NCI-H524 treated with DMSO at 0.1 percent for 48 hours (cell line): ENCODE results near the gene HOGA1.
A peak's percentile ranks its signal among the peaks of the same experiment; 100 is the strongest.
"Not testable (repeated sequence)": the region's sequence is repeated elsewhere in the genome, so short reads cannot be mapped to it uniquely, and the experiment has no call there.

Experiments used
- DNase-seq: peaks from one replicate; lab custom pipeline; 2025; lab: John Stamatoyannopoulos, UW

HOGA1 gene

DNA sequence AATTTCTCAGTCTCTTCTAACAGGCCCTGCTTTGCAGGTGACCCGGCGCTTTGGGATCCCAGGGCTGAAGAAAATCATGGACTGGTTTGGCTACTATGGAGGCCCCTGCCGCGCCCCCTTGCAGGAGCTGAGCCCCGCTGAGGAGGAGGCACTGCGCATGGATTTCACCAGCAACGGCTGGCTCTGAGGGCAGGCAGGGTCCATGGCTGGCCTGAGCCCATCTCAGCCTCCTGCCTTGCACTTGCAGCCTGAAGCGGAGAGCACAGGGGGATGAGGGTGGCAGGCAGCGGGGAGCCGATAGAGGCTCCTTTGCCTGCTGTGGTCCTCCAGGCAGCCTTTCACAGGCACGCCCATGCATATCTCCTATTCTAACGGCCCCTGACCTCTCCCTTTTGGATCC, 27.3 kb downstream of the HOGA1 start:
- DNase-seq: no peak

DNA sequence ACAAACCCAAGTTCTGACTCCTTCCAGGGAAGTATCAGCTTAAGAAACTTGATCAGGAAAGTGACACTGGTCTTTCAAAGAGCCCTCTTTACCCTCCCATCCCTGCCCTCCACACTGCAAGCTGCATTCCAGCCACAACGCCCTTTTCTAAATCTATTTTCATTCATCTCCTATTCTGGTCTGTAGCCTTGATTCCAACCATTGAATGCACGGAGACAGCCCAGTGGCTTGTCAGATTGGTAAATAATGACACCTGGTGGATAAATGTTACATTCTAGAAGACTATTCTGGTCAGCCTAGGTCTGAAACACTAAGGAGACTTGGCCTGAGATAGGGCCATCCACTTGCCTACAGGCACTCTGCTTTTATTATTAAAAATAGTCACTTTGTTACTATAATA, 28.2 kb downstream of the HOGA1 start:
- no peak for DNase-seq

DNA sequence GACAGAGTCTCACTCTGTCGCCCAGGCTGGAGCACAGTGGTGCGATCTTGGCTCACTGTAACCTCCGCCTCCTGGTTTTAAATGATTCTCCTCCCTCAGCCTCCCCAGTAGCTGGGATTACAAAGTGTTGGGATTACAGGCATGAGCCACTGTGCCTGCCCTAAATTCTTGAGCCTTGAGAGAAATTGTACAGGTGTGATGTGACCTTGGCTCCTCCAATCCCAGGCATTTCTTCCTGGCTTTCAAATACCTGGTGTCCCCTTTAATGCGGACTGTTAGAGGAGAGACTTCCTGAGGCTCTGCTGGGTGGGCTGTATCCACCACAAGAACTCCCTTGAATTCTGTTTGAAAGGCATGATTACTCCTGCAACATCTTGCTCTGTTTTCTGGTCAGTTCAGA, 34.1 kb downstream of the HOGA1 start:
- DNase-seq: no peak

DNA sequence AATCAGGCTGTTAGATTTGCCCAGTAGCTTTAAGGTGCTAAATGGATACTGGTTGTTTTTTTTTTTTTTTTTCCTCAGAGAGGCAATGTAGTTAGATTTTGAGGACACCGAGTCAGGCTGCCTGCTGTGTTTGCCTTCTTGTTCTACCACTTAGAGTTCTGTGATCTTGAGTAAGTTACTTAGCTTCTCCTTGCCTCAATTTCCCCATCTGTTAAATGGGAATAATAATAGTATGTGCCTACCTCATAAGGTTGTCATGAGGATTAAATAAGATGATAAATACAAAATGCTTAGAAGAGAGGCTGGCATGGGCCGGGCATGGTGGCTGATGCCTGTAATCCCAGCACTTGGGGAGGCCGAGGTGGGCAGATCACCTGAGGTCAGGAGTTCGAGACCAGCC, 34.5 kb downstream of the HOGA1 start:
- DNase-seq: no peak

DNA sequence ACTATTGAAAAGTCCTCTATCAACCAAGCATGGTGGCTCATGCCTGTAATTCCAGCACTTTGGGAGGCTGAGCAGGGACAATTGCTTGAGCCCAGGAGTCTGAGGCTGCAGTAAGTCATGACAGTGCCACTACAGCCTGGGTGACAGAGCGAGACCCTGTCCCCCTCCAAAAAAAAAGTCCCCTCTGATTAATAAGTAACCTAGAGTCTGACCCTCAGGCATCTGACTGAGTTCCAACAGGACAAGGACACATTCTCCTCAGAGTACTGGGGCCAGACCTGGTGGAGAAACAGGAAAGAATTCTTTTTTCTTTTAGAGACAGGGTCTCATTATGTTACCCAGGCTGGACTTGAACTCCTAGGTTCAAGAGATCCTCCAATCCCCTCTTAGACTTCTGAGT, 39.1 kb downstream of the HOGA1 start:
- DNase-seq: no peak

DNA sequence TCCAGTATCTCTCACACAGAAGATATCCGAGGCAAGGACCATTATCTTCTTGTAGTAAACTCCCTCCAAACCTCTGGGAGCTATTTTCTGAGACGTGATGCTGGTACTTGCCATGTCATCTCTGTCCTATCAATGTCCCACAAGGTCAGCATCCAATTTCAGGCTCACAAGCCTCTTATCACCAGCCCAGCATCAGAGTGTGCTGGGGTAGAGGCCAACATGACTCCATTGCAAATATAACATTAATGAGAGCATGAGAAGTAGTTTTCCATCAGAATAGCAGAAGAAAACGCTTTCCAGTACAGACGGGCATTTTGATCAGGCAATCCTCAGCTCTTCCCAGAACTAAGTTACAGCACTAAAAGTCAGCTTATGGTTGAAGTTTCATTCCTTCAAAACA, 43.5 kb downstream of the HOGA1 start:
- no peak for DNase-seq

DNA sequence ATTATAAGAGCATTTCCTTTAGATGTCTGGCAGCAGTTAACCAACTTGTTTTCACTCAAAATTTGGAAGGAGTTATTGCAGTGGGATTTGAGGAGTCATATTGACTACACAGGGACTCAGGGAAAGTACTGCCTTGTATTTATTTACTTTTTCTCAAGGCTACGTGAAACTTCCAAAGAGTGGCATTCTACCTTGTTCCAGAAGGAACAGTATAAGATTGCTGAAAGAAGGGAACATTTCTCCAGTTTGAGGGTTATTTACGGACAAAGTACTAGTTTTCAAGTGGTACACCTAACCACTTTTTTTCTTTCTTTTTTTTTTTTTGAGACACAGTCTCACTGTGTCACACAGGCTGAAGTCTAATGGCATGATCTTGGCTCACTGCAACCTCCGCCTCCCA, 44.0 kb downstream of the HOGA1 start:
- DNase-seq: no peak

DNA sequence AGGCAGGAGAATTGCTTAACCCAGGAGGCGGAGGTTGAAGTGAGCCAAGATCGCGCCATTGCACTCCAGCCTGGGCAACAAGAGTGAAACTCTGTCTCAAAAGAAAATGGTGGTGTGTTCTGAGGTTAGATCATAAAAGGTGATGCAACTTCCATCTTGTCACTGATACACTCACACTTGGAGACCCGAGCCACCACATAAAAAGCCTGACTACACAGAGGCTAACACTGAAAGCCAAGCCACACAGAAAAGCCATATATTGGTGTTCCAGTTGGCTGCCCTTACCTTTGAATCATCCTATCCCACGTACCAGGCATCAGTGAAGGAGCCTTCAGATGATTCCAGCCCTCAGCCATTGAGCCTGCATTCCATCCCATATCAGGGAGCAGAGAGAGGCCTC, 45.1 kb downstream of the HOGA1 start:
- DNase-seq: no peak

DNA sequence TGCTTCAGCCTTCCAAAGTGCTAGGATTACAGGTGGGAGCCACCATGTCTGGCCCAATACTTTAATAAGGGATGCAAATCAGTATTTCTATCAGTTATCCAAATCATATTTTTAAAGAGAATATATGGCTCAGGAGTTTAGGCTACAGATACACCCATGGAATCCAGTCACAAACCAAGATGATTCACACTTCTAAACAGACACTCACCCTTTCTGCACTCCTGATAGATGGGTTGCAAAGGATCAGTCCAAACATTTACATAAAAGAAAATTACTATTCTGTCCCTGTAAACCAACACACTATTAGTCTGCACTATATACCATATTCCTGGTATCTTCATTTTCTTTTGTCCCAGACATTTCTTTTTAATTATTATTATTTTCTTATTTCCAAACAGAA, 46.9 kb downstream of the HOGA1 start:
- no peak for DNase-seq

DNA sequence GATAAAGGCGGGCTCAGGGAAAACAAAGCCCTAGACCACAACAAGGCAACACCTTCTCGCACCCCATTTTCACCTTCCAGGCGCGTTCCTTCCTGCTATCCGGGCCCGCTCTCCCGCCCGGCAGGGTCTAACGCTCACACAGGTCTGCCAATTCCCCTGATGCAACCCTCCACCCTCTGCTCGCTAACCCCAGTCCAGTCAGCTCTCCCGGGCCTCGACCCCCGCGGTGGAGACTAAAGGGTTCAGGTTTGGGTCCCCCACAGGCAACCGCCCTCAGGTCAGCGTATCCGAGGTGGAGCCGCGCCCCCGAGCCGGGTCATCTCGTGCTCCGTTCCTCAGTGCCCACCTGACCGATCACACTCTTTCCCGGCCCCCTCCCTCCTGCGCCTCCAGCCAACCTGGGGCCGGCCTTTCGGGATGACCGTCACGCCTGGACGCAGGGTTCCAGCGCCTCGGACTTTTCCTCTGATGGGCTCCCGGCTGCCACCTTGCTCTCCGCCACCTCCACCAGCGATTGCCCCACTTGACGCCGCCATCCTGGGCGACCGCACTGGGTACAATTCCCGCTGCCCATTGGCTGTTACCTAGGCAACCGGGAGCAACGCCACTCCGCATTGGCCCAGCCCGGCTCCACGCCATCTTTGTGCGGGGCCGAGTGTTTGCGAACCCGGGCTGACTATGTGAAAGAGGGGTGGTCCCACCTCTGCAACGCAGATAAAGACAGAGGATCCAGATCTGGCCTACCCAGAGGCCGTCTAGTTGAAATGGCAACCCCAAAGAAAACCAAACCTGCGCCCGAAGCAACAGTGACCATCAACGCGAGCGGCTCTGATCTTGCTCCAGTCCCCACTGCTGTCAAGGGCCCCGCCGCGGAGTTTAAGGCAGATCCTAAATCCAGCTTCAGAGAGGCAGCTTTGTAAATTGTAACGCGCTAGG, 49.0 kb downstream of the HOGA1 start, which contains the start of gene MORN4:
Gene MORN4 (minus strand): TSS at position 552 of the 936 bp plus-strand sequence. CDS start 13,847 bp downstream, outside the sequence.
- DNase-seq: peak; percentile 41

DNA sequence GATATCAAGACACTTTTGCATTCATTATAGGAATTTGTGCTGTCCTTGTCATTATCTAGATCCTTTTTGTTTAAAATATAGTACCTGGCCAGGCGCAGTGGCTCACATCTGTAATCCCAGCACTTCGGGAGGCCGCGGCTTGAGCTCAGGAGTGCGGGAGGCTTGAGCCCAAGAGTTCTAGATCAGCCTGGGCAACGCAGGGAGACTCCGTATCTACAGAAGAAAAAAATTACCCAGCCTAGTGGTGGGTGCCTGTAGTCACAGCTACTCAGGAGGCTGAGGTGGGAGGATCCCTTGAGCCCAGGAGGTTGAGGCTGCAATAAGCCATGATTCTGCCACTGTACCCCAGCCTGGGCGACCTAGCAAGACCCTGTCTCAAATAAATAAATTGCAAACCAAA, 49.7 kb downstream of the HOGA1 start:
- no peak for DNase-seq

DNA sequence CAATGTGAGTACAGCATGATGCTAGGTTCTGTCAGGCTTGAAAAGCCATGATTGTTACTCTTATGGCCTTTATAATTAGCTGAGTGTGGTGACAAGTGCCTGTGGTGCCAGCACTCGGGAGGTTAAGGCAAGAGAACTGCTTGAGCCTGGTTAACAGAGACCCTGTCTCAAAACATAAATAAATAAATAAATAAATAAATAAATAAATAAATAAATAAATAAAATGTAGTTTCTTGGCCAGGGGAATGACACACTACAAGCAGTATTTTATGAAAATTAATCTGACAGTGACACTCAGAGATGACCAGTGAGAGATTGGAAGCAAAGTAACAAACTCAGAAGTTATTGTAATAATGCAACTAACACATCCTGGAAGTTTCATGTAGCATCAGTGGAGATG, 51.4 kb downstream of the HOGA1 start:
- DNase-seq: no peak

DNA sequence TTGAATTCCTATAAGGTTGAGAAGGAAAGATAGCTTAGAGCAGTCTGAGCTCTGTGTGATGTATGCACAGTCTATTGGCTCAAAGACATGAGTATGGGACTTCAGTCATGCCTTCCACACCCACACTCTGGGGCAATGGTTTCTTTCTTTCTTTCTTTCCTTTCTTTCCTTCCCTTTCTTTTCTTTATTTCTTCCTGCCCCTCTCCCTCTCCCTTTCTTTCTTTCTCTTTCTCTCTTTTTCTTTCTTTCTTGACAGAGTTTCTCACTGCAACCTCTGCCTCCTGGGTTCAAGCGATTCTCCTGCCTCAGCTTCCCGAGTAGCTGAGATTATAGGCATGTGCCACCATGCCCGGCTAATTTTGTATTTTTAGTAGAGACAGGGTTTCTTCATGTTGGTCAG, 54.9 kb downstream of the HOGA1 start:
- DNase-seq: not testable (repeated sequence)

DNA sequence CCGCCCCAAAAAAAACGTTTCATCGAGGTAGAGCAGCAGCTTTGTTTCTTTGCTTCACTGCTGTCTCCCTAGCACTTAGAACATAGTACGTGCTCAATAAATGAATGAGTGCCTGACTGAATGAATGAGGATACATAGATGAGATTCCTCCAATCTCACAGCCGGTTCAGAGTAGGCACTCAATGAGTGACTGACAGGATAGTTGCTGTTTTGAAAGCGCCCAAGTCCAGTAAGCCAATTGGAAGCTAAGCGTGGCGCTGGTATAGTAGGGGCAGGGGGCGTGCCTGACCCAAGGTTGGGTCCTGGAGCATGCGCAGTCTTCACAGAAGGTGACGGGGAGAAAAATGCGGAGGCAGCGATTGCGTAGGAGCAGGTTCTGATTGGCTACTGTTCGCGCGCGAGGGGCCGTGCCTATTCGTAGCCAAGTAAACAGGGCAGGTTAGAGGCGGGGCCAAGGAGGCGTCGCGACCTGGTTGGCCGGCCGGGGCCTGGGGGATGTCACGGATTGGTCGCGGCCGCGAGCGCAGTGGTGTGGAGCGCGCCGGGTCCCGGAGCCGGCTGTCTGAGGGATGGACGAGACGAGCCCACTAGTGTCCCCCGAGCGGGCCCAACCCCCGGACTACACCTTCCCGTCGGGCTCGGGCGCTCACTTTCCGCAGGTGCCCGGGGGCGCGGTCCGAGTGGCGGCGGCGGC, 56.1 kb downstream of the HOGA1 start, which contains the start of gene PI4K2A:
Gene PI4K2A (plus strand): TSS at position 498 of the 694 bp plus-strand sequence. CDS start 72 bp downstream, at position 570.
- peak; percentile 48 for DNase-seq

DNA sequence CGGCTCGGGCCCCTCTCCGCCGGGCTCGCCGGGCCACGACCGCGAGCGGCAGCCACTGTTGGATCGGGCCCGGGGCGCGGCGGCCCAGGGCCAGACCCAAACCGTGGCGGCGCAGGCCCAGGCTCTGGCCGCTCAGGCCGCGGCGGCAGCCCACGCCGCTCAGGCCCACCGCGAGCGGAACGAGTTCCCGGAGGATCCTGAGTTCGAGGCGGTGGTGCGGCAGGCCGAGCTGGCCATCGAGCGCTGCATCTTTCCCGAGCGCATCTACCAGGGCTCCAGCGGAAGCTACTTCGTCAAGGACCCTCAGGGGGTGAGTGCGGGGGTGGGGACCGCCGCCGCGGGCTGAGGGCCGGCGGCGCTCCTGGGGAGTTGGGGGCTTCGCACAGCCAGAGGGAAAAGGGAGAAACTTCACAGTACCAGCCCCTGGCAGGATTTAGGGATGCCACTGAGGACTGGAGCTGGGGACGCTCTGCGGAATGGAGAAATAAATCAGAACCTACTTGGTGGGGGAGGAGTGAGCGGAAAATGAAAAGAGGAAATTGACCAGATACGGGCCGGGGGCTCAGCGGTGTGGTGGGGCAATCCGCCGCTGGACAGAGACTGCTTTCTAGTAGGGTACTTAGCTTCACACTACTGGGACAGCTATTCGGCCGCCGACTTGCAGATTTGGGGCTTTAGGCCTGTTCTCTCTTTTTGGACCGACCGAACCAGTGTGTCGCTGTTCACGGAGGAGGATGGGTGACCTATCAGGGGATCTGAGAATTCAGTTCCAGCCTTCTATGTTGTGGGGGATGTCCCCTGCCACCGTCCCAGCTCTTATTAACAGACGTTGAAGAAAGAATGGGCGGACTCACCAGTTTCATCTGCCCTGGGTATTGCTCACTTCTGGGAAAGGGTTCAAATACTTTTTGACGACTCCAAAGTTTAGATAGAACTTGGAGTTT, 57.0 kb downstream of the HOGA1 start:
- DNase-seq: no peak

DNA sequence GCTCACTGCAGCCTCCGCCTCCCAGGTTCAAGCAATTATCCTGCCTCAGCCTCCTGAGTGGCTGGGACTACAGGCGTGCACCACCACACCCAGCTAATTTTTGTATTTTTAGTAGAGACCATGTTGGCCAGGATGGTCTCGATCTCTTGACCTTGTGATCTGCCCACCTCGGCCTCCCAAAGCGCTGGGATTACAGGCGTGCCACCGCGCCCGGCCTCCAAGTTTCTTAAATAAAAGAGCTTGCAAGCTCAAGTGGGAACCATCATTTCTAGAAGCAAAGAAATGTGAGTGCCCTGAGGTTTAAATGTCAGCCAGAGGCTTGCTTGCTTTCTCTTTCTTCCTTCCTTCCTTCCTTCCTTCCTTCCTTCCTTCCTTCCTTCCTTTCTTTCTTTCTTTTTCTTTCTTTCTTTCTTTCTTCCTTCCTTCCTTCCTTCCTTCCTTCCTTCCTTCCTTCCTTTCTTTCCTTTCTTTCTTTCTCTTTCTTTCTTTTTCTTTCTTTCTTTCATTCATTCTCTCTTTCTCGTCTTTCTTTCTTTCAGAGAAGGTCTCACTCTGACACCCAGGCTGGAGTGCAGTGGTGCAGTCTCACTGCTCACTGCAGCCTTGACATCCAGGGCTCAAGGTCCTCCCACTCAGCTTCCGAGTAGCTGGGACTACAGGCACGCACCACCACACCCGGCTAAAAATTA, 58.4 kb downstream of the HOGA1 start:
- not testable (repeated sequence) for DNase-seq

DNA sequence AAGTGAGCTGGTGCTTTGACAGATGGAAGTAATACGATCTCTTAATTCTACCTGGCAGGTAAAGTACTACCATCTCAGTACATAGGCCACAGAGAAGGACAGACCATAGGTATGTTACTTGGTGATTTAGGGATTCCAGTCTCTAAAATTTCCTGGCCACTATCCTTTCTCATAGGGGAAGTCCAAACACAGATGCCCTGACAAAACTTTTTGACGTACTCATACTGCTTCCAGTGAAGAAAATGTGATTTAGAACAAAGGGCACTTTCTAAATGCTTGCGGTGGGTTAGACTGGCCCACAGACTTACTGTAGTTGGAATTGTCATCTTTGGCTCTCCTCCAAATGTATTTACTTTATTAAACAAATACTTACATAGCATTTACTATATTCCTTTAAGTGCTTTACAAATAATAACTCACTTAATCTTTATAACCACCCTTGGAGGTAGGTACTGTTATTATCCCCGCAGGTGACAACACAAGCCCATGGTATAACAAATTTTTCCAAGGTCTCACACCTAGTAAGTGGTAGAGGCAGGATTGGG, 59.3 kb downstream of the HOGA1 start:
- DNase-seq: no peak

DNA sequence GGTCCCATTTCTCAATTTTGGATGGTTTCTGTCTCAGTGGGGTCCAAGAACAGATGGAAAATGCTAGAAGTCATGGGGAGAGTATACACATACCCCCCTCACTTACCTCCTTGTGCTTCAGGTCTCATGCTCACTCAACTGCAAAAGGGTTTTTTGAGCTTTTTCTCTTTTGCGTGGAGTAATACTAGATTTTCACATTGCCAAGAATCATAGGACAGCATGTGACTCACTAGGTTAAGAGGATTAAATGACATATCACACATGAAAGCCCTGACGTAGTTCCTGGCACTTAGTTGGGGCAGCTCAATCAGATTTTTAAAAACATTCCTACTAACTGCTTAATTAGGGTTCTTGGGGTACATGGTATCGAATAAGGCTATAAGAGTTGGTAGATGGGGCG, 60.7 kb downstream of the HOGA1 start:
- no peak for DNase-seq

DNA sequence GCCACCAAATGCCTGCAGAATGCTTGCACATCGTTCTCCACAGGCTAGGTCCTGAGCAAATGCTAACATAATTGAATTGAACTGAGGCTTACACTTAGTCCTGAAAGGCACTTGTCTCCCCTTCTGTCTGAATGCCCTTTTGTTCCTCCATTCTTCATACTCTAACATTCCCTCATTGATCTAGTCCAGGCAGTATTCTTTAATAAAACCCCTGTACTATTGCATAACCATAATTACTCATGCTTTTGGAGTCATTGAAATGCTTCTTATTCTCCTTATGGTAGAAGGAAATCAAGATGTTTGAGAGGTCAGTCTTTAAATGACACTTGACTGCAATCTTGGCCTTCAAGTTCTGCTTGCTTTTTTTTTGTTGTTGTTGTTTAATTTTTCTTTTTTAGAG, 63.4 kb downstream of the HOGA1 start:
- no peak for DNase-seq

DNA sequence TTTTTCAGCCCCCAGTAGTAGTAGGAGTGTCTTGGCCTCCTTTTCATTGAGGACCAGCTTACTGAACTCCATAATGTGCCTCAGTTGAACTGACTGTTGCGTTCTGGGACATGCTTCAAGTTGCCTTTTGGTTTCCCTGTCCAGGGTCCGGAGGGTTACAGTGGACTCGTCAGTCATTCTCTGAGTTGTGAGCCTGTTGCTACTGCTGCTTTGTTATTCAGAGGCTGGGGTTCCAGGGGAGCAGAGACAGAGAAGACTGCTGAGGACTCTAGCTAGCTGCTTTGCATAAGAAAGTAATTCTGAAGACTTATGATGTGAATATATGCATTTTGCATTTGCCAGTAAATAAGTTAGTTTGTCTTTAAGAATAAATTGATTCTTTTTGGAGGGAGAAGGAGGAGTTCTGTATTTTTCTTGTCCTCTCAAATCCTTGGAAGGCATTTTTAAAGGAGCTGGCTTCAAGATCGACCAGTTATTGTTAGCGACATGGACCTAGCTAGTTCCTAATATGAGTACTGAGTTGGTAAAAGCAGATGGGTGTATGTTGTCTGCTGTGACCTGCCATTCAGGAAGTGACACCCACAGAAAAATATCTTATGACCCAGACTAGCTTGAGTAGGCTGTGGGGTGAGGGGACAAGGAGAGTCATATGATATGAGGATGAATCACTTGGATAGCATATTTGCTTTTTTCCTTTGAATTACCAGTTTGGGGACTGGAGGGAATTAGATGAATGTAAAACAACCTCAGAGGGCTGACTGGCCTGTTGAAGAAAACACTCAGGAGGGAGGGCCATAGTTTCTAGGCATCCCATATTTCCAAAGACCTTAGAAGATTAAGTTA, 64.6 kb downstream of the HOGA1 start:
- DNase-seq: no peak
